HCT116 (cell line): Measurements from ENCODE around the gene MCF2L. TPM values are rescaled to one million over a fixed set of nuclear protein-coding genes. Genes with fewer than 3 reads are reported as not detected.

Experiments used
- ATAC-seq: fragments of 200-7000 bp; cut with Tn5 transposase; 2 replicates; pipeline ENCODE4 v1.9.1; 2020; ENCODE audit warnings: mild to moderate bottlenecking, moderate library complexity
- BruUV-seq: library from RNA; stranded (reverse); fragments of 400-500 nt; replicated peaks from 2 replicates; lab custom pipeline; 2021; lab: Mats Ljungman, UMichigan
- CTCF ChIA-PET: fragments of 300-600 bp; sonication (Branson Sonifier 250); formaldehyde crosslinking; loops from one replicate; lab custom pipeline; 2021; ENCODE audit warnings: antibody characterized with exemption; lab: Charles Lee
- POLR2A ChIA-PET: fragments of 300-600, 350-600 bp; sonication (Branson Sonifier 250); formaldehyde crosslinking; loops from one replicate; lab custom pipeline; 2021; ENCODE audit warnings: antibody characterized with exemption; lab: Charles Lee
- RAD21 ChIA-PET, 2 experiments: fragments of 300-600 bp; sonication (Branson Sonifier 250); formaldehyde crosslinking; loops; one replicate each; lab custom pipeline; 2023; ENCODE audit warnings: low total read pairs in 2 of 2; ENCODE audit not compliant: uncharacterized antibody in 2 of 2, unreplicated experiment in 2 of 2, low non-redundant PET in 1 of 2; lab: Charles Lee
- DNase-seq: peaks from one replicate; pipeline ENCODE4 v3.0.0-alpha.2; 2010; ENCODE audit warnings: low read depth, low spot score
- H2AFZ ChIP-seq: fragments of 200-600 bp; shearing (Covaris generic), sonication (generic); 2 replicates; pipeline ENCODE4 v1.6.1; 2017; ENCODE audit warnings: low read depth, mixed run types, mixed read lengths, antibody characterized with exemption, low read length; ENCODE audit not compliant: poor library complexity, severe bottlenecking
- H3K27ac ChIP-seq: 2 replicates; pipeline ENCODE4 v1.5.1; 2012; ENCODE audit warnings: low read depth, low read length
- H3K27me3 ChIP-seq: fragments of 200-600 bp; sonication (generic); 2 replicates; pipeline ENCODE4 v1.6.1; 2016; ENCODE audit warnings: mixed run types, low read length, mixed read lengths; ENCODE audit not compliant: insufficient read depth
- H3K36me3 ChIP-seq, 2 experiments: fragments of 200-500 bp in 1 of 2; fragments of 200-600 bp in 1 of 2; sonication (Bioruptor generic) in 1 of 2; sonication (generic) in 1 of 2; 2 replicates each; pipeline versions ENCODE4 v1.5.1 to v1.6.1; 2014 to 2016; ENCODE audit warnings: low read length in 2 of 2, inconsistent platforms in 1 of 2, mixed read lengths in 1 of 2, mixed run types in 1 of 2; ENCODE audit not compliant: insufficient read depth in 2 of 2, control insufficient read depth in 1 of 2
- H3K4me1 ChIP-seq, 2 experiments: fragments of 200-600 bp in 1 of 2; sonication (generic) in 1 of 2; 2 replicates each; pipeline versions ENCODE4 v1.5.1 to v1.6.1; 2012 to 2017; ENCODE audit warnings: low read length in 2 of 2, inconsistent platforms in 1 of 2, mild to moderate bottlenecking in 1 of 2, mixed read lengths in 1 of 2, mixed run types in 1 of 2, moderate library complexity in 1 of 2; ENCODE audit not compliant: insufficient read depth in 2 of 2, control insufficient read depth in 1 of 2
- H3K4me2 ChIP-seq: fragments of 200-600 bp; sonication (generic); 2 replicates; pipeline ENCODE4 v1.6.1; 2017; ENCODE audit warnings: mixed run types, low read length, mixed read lengths
- H3K4me3 ChIP-seq, 2 experiments: fragments of 200-600 bp in 1 of 2; sonication (generic) in 1 of 2; replicated peaks in 1 of 2; 2 replicates each; pipeline ENCODE4 v1.5.1; 2011 to 2016; ENCODE audit warnings: low read length in 2 of 2, control low read depth in 1 of 2, low read depth in 1 of 2, mild to moderate bottlenecking in 1 of 2, mixed read lengths in 1 of 2, mixed run types in 1 of 2
- H3K79me2 ChIP-seq: fragments of 200-600 bp; sonication (generic); 2 replicates; pipeline ENCODE4 v1.6.1; 2017; ENCODE audit warnings: mild to moderate bottlenecking, mixed run types, low read length, moderate library complexity, mixed read lengths; ENCODE audit not compliant: insufficient read depth
- H3K9ac ChIP-seq: fragments of 200-600 bp; sonication (generic); 2 replicates; pipeline ENCODE4 v1.6.1; 2016; ENCODE audit warnings: low read length, mixed read lengths
- H3K9me2 ChIP-seq: fragments of 200-600 bp; sonication (generic), shearing (Covaris generic); 2 replicates; pipeline ENCODE4 v1.6.1; 2017; ENCODE audit warnings: mixed run types, mild to moderate bottlenecking, moderate library complexity; ENCODE audit not compliant: insufficient read depth
- H3K9me3 ChIP-seq, 2 experiments: fragments of 200-500 bp in 1 of 2; fragments of 200-600 bp in 1 of 2; sonication (Bioruptor generic) in 1 of 2; sonication (generic) in 1 of 2; 2 replicates each; pipeline ENCODE4 v1.6.1; 2014 to 2017; ENCODE audit warnings: low read length in 2 of 2, mixed read lengths in 2 of 2, inconsistent platforms in 1 of 2, low read depth in 1 of 2, mild to moderate bottlenecking in 1 of 2, mixed run types in 1 of 2, moderate library complexity in 1 of 2; ENCODE audit not compliant: control insufficient read depth in 1 of 2, insufficient read depth in 1 of 2
- H4K20me1 ChIP-seq: fragments of 200-600 bp; sonication (generic), shearing (Covaris generic); 2 replicates; pipeline ENCODE4 v1.6.1; 2017; ENCODE audit warnings: mixed run types, mild to moderate bottlenecking, moderate library complexity; ENCODE audit not compliant: insufficient read depth
- CBX3 ChIP-seq: IDR thresholded peaks from 2 replicates; pipeline ENCODE4 v1.6.1; 2012; ENCODE audit warnings: low read depth
- CEBPB ChIP-seq: IDR thresholded peaks from 2 replicates; pipeline ENCODE4 v1.6.1; 2012; ENCODE audit warnings: low read depth
- EGR1 ChIP-seq: IDR thresholded peaks from 2 replicates; pipeline ENCODE4 v1.6.1; 2012; ENCODE audit warnings: low read depth
- EZH2 ChIP-seq: fragments of 200-600 bp; sonication (generic); IDR thresholded peaks from 2 replicates; pipeline ENCODE4 v1.6.1; 2017; ENCODE audit warnings: antibody characterized with exemption, mixed run types
- JUND ChIP-seq: IDR thresholded peaks from 2 replicates; pipeline ENCODE4 v1.6.1; 2012
- POLR2A ChIP-seq: IDR thresholded peaks from 2 replicates; pipeline ENCODE4 v1.7.0; 2011; ENCODE audit warnings: borderline replicate concordance; ENCODE audit not compliant: insufficient read depth, insufficient read length; ENCODE audit errors: extremely low read depth
- RAD21 ChIP-seq: IDR thresholded peaks from 2 replicates; pipeline ENCODE4 v1.6.1; 2012; ENCODE audit warnings: low read depth, mild to moderate bottlenecking
- SP1 ChIP-seq: IDR thresholded peaks from 2 replicates; pipeline ENCODE4 v1.6.1; 2012; ENCODE audit warnings: low read depth
- SRF ChIP-seq: IDR thresholded peaks from 2 replicates; pipeline ENCODE4 v1.6.1; 2012; ENCODE audit warnings: low read depth
- TCF7L2 ChIP-seq: IDR thresholded peaks from 2 replicates; pipeline ENCODE4 v1.7.0; 2011; ENCODE audit warnings: borderline replicate concordance, inconsistent platforms; ENCODE audit not compliant: insufficient read depth, insufficient read length; ENCODE audit errors: extremely low read depth
- YY1 ChIP-seq: IDR thresholded peaks from 2 replicates; pipeline ENCODE4 v1.6.1; 2011; ENCODE audit warnings: low read length, low read depth, moderate library complexity, mild to moderate bottlenecking; ENCODE audit not compliant: insufficient replicate concordance; ENCODE audit errors: extremely low read depth
- intact Hi-C: fragments of 100-400 bp; cut with micrococcal nuclease; formaldehyde crosslinking; loops from 2 replicates; pipeline ENCODE4 v1.10.0; 2022
- total RNA-seq: library from RNA; stranded (reverse); gene quantifications from one replicate; pipeline ENCODE4 v1.2.1, GENCODE V29; 2021; ENCODE audit not compliant: unreplicated experiment
- TF ChIP-seq, protein P1 (sequence below): IDR thresholded peaks from 2 replicates; pipeline ENCODE4 v1.6.1; 2012; ENCODE audit warnings: low read depth

Gene MCF2L
- total RNA-seq, 1 experiment from 2014 or later: 19.3 TPM

DNA sequence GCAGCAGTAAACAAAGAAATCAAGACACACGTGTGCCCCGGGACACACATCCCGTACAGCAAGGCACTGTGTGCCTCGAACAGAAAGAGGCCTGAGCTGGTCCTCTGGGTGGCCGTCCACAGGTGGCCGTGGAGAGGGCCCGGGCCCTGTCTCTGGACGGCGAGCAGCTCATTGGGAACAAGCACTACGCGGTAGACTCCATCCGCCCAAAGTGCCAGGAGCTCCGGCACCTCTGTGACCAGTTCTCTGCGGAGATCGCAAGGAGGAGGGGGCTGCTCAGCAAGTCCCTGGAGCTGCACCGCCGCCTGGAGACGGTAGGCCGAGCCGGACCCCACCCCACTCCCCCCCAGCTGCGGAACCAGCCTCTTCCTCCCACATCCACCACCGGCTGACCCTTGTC lies 105.9 kb downstream of the MCF2L start (continued):
- no peak for TF ChIP-seq SRF
- no peak for TF ChIP-seq TCF7L2
- TF ChIP-seq EGR1: no peak
- TF ChIP-seq YY1: no peak
- TF ChIP-seq, protein P1, sequence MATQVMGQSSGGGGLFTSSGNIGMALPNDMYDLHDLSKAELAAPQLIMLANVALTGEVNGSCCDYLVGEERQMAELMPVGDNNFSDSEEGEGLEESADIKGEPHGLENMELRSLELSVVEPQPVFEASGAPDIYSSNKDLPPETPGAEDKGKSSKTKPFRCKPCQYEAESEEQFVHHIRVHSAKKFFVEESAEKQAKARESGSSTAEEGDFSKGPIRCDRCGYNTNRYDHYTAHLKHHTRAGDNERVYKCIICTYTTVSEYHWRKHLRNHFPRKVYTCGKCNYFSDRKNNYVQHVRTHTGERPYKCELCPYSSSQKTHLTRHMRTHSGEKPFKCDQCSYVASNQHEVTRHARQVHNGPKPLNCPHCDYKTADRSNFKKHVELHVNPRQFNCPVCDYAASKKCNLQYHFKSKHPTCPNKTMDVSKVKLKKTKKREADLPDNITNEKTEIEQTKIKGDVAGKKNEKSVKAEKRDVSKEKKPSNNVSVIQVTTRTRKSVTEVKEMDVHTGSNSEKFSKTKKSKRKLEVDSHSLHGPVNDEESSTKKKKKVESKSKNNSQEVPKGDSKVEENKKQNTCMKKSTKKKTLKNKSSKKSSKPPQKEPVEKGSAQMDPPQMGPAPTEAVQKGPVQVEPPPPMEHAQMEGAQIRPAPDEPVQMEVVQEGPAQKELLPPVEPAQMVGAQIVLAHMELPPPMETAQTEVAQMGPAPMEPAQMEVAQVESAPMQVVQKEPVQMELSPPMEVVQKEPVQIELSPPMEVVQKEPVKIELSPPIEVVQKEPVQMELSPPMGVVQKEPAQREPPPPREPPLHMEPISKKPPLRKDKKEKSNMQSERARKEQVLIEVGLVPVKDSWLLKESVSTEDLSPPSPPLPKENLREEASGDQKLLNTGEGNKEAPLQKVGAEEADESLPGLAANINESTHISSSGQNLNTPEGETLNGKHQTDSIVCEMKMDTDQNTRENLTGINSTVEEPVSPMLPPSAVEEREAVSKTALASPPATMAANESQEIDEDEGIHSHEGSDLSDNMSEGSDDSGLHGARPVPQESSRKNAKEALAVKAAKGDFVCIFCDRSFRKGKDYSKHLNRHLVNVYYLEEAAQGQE: no peak
- no peak for TF ChIP-seq CEBPB
- TF ChIP-seq POLR2A: no peak
- TF ChIP-seq RAD21: no peak
- no peak for TF ChIP-seq SP1

DNA sequence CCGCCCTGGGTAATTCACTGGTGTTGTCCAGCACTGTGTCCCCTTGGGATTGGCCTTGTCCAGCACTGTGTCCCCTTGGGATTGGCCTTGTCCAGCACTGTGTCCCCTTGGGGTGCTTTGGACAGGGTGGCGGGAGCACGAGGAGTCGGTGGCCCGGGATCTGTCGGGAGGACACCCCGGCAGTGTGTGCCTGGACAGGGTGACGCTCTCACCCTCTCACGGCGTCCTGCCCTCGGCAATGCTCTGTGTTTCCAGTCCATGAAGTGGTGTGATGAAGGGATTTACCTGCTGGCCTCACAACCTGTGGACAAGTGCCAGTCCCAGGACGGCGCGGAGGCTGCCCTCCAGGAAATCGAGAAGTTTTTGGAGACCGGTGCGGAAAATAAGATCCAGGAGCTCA lies 106.7 kb downstream of the MCF2L start:
- Histone ChIP-seq H3K9me2 (no peaks in the 10 kb centered on the region), H3K4me1 (no peaks in the 10 kb centered on the region), H3K27ac (no peak overlapping the region), H2AFZ (no peak overlapping the region), H3K4me2 (no peak overlapping the region), H3K9me3 (no peaks in the 10 kb centered on the region), H3K4me3 (no peak overlapping the region), H3K27me3 (0 out of 2 replicates have a peak, but pooled peaks cover 7% of the 10 kb centered on the region), H3K9ac (no peak overlapping the region), H3K79me2 (no peaks in the 10 kb centered on the region), H3K36me3 (no peaks in the 10 kb centered on the region), H4K20me1 (no peaks in the 10 kb centered on the region)
- no peak for TF ChIP-seq EZH2
- TF ChIP-seq EGR1: no peak
- TF ChIP-seq YY1: no peak
- TF ChIP-seq RAD21: no peak
- no peak for TF ChIP-seq JUND
- TF ChIP-seq POLR2A: no peak
- TF ChIP-seq CBX3: no peak
- RAD21 ChIA-PET: no interaction called here
- CTCF ChIA-PET: no interaction called here
- no peak for ATAC-seq
- DNase-seq: no peak
- POLR2A ChIA-PET: no interaction called here
- BruUV-seq: no TSS peak
- intact Hi-C loops: no loop called here
